Left ventricle myocardium inferior (tissue), 1 donor: ENCODE results near the gene CHCHD10. TPM values are rescaled to one million over a fixed set of nuclear protein-coding genes. Genes with fewer than 3 reads are reported as not detected.

Experiments
- DNase-seq: peaks from one replicate; pipeline ENCODE4 v3.0.0-alpha.2; 2020
- H3K27ac ChIP-seq: fragments of 200-600 bp; replicated peaks from 2 replicates; pipeline ENCODE4 v1.8.0; 2021
- H3K27me3 ChIP-seq: fragments of 200-600 bp; 2 replicates; pipeline ENCODE4 v1.8.0; 2021; ENCODE audit warnings: low read depth
- H3K36me3 ChIP-seq: fragments of 200-600 bp; 2 replicates; pipeline ENCODE4 v1.8.0; 2021
- H3K4me1 ChIP-seq: fragments of 200-600 bp; 2 replicates; pipeline ENCODE4 v1.8.0; 2021
- H3K4me3 ChIP-seq: fragments of 200-600 bp; 2 replicates; pipeline ENCODE4 v1.8.0; 2021; ENCODE audit warnings: mild to moderate bottlenecking, moderate library complexity
- H3K9me3 ChIP-seq: fragments of 200-600 bp; replicated peaks from 2 replicates; pipeline ENCODE4 v1.8.0; 2021
- CTCF ChIP-seq: fragments of 200-600 bp; IDR thresholded peaks from 2 replicates; pipeline ENCODE4 v1.8.0; 2021; ENCODE audit warnings: antibody characterized with exemption, mild to moderate bottlenecking, borderline replicate concordance
- intact Hi-C: fragments of 100-400 bp; cut with micrococcal nuclease; formaldehyde crosslinking; loops from one replicate; pipeline ENCODE4 v1.11.0; 2022
- total RNA-seq: library from RNA; stranded (reverse); fragmentation: NEBNext Ultra II Directional; extraction: Animal tissue kit (Norgen Biotek cat#: 25700); gene quantifications from one replicate; pipeline ENCODE4 v1.2.1, GENCODE V29; 2021
- donor health status: DM: no; HTN: yes; CAD: no; lungs with severe emphysema.

CHCHD10 gene
- total RNA-seq, 1 donor from 2014 or later = 1,446 TPM

- no peak for DNase-seq
- no peaks in the 10 kb centered on the region for H3K36me3 ChIP-seq
- no peak overlapping the region for H3K4me3 ChIP-seq
- no peak for TF ChIP-seq CTCF
- no peak overlapping the region for H3K27ac ChIP-seq
- H3K9me3 ChIP-seq = no peaks in the 10 kb centered on the region
- intact Hi-C loops = no loop called here
- no peaks in the 10 kb centered on the region for H3K27me3 ChIP-seq
- H3K4me1 ChIP-seq = peaks cover 19% of the 10 kb centered on the region
Measured at GRCh38 chr22:23759566-23759965, 8.2 kb downstream of the CHCHD10 start.

- no peaks in the 10 kb centered on the region for H3K36me3 ChIP-seq
- no peaks in the 10 kb centered on the region for H3K4me1 ChIP-seq
Measured at GRCh38 chr22:23756891-23757290, 10.9 kb downstream of the CHCHD10 start.

GRCh38 chr22:23755711-23756110 lies 12.1 kb downstream of the CHCHD10 start:
- Histone ChIP-seq H3K27ac (no peak overlapping the region), H3K27me3 (no peaks in the 10 kb centered on the region), H3K9me3 (no peaks in the 10 kb centered on the region), H3K4me1 (peaks cover 8% of the 10 kb centered on the region), H3K36me3 (no peaks in the 10 kb centered on the region), H3K4me3 (no peak overlapping the region)
- intact Hi-C loops = no loop called here
- TF ChIP-seq CTCF = no peak
- no peak for DNase-seq

More at GRCh38 chr22:23756891-23757290, 10.9 kb downstream of the CHCHD10 start:
- no peak for DNase-seq
- no peaks in the 10 kb centered on the region for H3K9me3 ChIP-seq
- intact Hi-C loops = no loop called here
- H3K27ac ChIP-seq = no peak overlapping the region
- no peak for TF ChIP-seq CTCF
- no peaks in the 10 kb centered on the region for H3K27me3 ChIP-seq
- H3K4me3 ChIP-seq = no peak overlapping the region

GRCh38 chr22:23754980-23755636 lies 12.7 kb downstream of the CHCHD10 start:
- Histone ChIP-seq H3K4me1 (peaks cover 14% of the 10 kb centered on the region), H3K27ac (no peak overlapping the region), H3K36me3 (no peaks in the 10 kb centered on the region), H3K4me3 (no peak overlapping the region), H3K9me3 (no peaks in the 10 kb centered on the region), H3K27me3 (no peaks in the 10 kb centered on the region)
- DNase-seq = no peak
- intact Hi-C loops = no loop called here
- no peak for TF ChIP-seq CTCF

- TF ChIP-seq CTCF = no peak
- Histone ChIP-seq H3K27ac (no peak within 1 kb of the TSS), H3K4me3 (no peak within 1 kb of the TSS), H3K4me1 (peaks cover 21% of the 10 kb centered on the region), H3K9me3 (no peaks in the 10 kb centered on the region), H3K36me3 (no peaks in the 10 kb centered on the region), H3K27me3 (no peaks in the 10 kb centered on the region)
- DNase-seq = no peak
- intact Hi-C loops = no loop called here
Measured at GRCh38 chr22:23754220-23754919, 13.4 kb downstream of the CHCHD10 start, which contains the start of gene VPREB3. VPREB3 (minus strand) TSS chr22:23754425; CDS start chr22:23754363, 62 bp downstream.
